ENCODE measurements around the gene ARHGAP18.

The ARHGAP18 gene

GRCh38 chr6:129608886-129609537, 101.0 kb downstream of the ARHGAP18 start:
- no peak for DNase-seq

GRCh38 chr6:129607581-129608186, 102.3 kb downstream of the ARHGAP18 start:
- peak; percentile 7 for DNase-seq

GRCh38 chr6:129606664-129607063, 103.3 kb downstream of the ARHGAP18 start:
- DNase-seq: peak; percentile 35

- DNase-seq: peak; percentile 18
Observed at GRCh38 chr6:129605967-129606366, 104.0 kb downstream of the ARHGAP18 start.

GRCh38 chr6:129605095-129605494, 104.9 kb downstream of the ARHGAP18 start:
- no peak for DNase-seq

- no peak for DNase-seq
Observed at GRCh38 chr6:129604321-129604720, 105.7 kb downstream of the ARHGAP18 start.

GRCh38 chr6:129603741-129604140, 106.2 kb downstream of the ARHGAP18 start:
- DNase-seq: peak; percentile 60

- no peak for DNase-seq
Observed at GRCh38 chr6:129601323-129601722, 108.7 kb downstream of the ARHGAP18 start.

GRCh38 chr6:129599467-129599866, 110.5 kb downstream of the ARHGAP18 start:
- no peak for DNase-seq

- DNase-seq: peak; percentile 77
Observed at GRCh38 chr6:129598244-129599187, 111.5 kb downstream of the ARHGAP18 start.

- DNase-seq: no peak
Observed at GRCh38 chr6:129597023-129597713, 112.8 kb downstream of the ARHGAP18 start.

GRCh38 chr6:129596522-129596921, 113.5 kb downstream of the ARHGAP18 start:
- no peak for DNase-seq

GRCh38 chr6:129593233-129593564, 116.8 kb downstream of the ARHGAP18 start:
- DNase-seq: no peak

- DNase-seq: no peak
Observed at GRCh38 chr6:129592516-129593232, 117.3 kb downstream of the ARHGAP18 start.

- DNase-seq: no peak
Observed at GRCh38 chr6:129590408-129591022, 119.5 kb downstream of the ARHGAP18 start.

GRCh38 chr6:129586815-129587214, 123.2 kb downstream of the ARHGAP18 start:
- no peak for DNase-seq

GRCh38 chr6:129583866-129584265, 126.1 kb downstream of the ARHGAP18 start:
- DNase-seq: no peak

GRCh38 chr6:129578315-129578714, 131.7 kb downstream of the ARHGAP18 start:
- no peak for DNase-seq

GRCh38 chr6:129577691-129578090, 132.3 kb downstream of the ARHGAP18 start:
- DNase-seq: no peak

GRCh38 chr6:129576456-129576855, 133.5 kb downstream of the ARHGAP18 start:
- DNase-seq: no peak

- peak; percentile 78 for DNase-seq
Observed at GRCh38 chr6:129575378-129576118, 134.4 kb downstream of the ARHGAP18 start.

Data from suppressor macrophage treated with lipopolysaccharide for 4 hours (primary cell).